Panc1 (cell line): Measurements from ENCODE around the gene SPTBN1. TPM values are rescaled to one million over a fixed set of nuclear protein-coding genes. Genes with fewer than 3 reads are reported as not detected.

Experiments used
- ATAC-seq: fragments of 200-7000 bp; cut with Tn5 transposase; 2 replicates; pipeline ENCODE4 v1.9.1; 2020; ENCODE audit warnings: mild to moderate bottlenecking, moderate library complexity
- BruUV-seq: library from RNA; stranded (reverse); fragments of 400-500 nt; replicated peaks from 2 replicates; lab custom pipeline; 2021; lab: Mats Ljungman, UMichigan
- CTCF ChIA-PET: fragments of 300-600 bp; sonication (Branson Sonifier 250); formaldehyde crosslinking; loops from one replicate; lab custom pipeline; 2022; ENCODE audit warnings: antibody characterized with exemption; lab: Charles Lee
- POLR2A ChIA-PET: fragments of 300-600 bp; sonication (Branson Sonifier 250); formaldehyde crosslinking; loops from one replicate; lab custom pipeline; 2022; ENCODE audit warnings: antibody characterized with exemption; lab: Charles Lee
- DNase-seq: peaks from one replicate; pipeline ENCODE4 v3.0.0-alpha.2; 2010; ENCODE audit warnings: low read depth, low spot score
- H3K27ac ChIP-seq: 2 replicates; pipeline ENCODE4 v1.5.1; 2011; ENCODE audit warnings: mild to moderate bottlenecking, low read length, inconsistent platforms
- H3K27me3 ChIP-seq: fragments of 200-500 bp; sonication (Bioruptor generic); 2 replicates; pipeline ENCODE4 v1.6.0; 2014; ENCODE audit warnings: low read length, inconsistent platforms; ENCODE audit not compliant: control insufficient read depth, insufficient read depth
- H3K36me3 ChIP-seq: fragments of 200-500 bp; sonication (Bioruptor generic); 2 replicates; pipeline ENCODE4 v1.5.1; 2014; ENCODE audit warnings: inconsistent platforms, mild to moderate bottlenecking, low read length, moderate library complexity; ENCODE audit not compliant: control insufficient read depth, insufficient read depth
- H3K4me1 ChIP-seq: 2 replicates; pipeline ENCODE4 v1.5.1; 2011; ENCODE audit warnings: inconsistent platforms, mild to moderate bottlenecking, low read length, moderate library complexity; ENCODE audit not compliant: control insufficient read depth, insufficient read depth
- H3K4me3 ChIP-seq, 2 experiments: 2 replicates each; pipeline ENCODE4 v1.5.1; 2011 to 2012; ENCODE audit warnings: low read depth in 2 of 2, low read length in 2 of 2, mild to moderate bottlenecking in 2 of 2, inconsistent platforms in 1 of 2, moderate library complexity in 1 of 2
- H3K9me3 ChIP-seq: fragments of 200-500 bp; sonication (Bioruptor generic); 2 replicates; pipeline ENCODE4 v1.5.1; 2014; ENCODE audit warnings: low read depth, mild to moderate bottlenecking, inconsistent platforms, low read length, moderate library complexity; ENCODE audit not compliant: control insufficient read depth, insufficient read depth
- CTCF ChIP-seq: fragments of 450-650 bp; IDR thresholded peaks from 2 replicates; pipeline ENCODE4 v1.5.1; 2017; ENCODE audit warnings: mild to moderate bottlenecking
- POLR2AphosphoS5 ChIP-seq: IDR thresholded peaks from 2 replicates; pipeline ENCODE4 v1.6.1; 2012; ENCODE audit warnings: mild to moderate bottlenecking, low read depth, low read length, moderate library complexity
- REST ChIP-seq, 2 experiments: IDR thresholded peaks; 2 replicates each; pipeline ENCODE4 v1.6.1; 2011 to 2012; ENCODE audit warnings: low read depth in 2 of 2, control low read depth in 1 of 2, low read length in 1 of 2, mild to moderate bottlenecking in 1 of 2, moderate library complexity in 1 of 2; ENCODE audit not compliant: insufficient read depth in 1 of 2
- SIN3A ChIP-seq: IDR thresholded peaks from 2 replicates; pipeline ENCODE4 v1.6.1; 2012; ENCODE audit warnings: low read depth, mild to moderate bottlenecking, low read length, moderate library complexity, borderline replicate concordance; ENCODE audit not compliant: insufficient read depth
- TCF7L2 ChIP-seq: IDR thresholded peaks from 2 replicates; pipeline ENCODE4 v1.6.1; 2011; ENCODE audit warnings: mild to moderate bottlenecking, low read depth, low read length, inconsistent platforms
- in situ Hi-C: cut with HindIII; loops from 2 replicates; pipeline ENCODE4 v1.10.0; 2016; ENCODE audit warnings: low sequenced_read_pairs, low pct_unique_long_range_greater_than_20kb
- intact Hi-C: fragments of 100-400 bp; cut with micrococcal nuclease; formaldehyde crosslinking; loops from one replicate; pipeline ENCODE4 v1.10.0; 2022; ENCODE audit not compliant: unreplicated experiment
- total RNA-seq: library from RNA; stranded (reverse); gene quantifications from one replicate; pipeline ENCODE4 v1.2.1, GENCODE V29; 2021; ENCODE audit not compliant: unreplicated experiment

SPTBN1 gene
- total RNA-seq, 1 experiment from 2014 or later, result 169 TPM

- DNase-seq, result no peak
- no peaks in the 10 kb centered on the region for H3K27me3 ChIP-seq
- no peak overlapping the region for H3K4me3 ChIP-seq
- H3K27ac ChIP-seq, result no peak overlapping the region
- intact Hi-C loops, result no loop called here
- no peaks in the 10 kb centered on the region for H3K36me3 ChIP-seq
- BruUV-seq, result no TSS peak
- ChIA-PET POLR2A (no interaction called here), CTCF (no interaction called here)
- peaks cover 17% of the 10 kb centered on the region for H3K4me1 ChIP-seq
- TF ChIP-seq TCF7L2 (no peak), POLR2AphosphoS5 (no peak), REST (IDR thresholded peaks at IDR 0.05; ENCODE audit: insufficient read depth in 1 of 2, low read depth in 2 of 2, low read length in 1 of 2) (no peak), CTCF (no peak), SIN3A (no peak)
- no peak for ATAC-seq
- no peaks in the 10 kb centered on the region for H3K9me3 ChIP-seq
- in situ Hi-C loops, result no loop called here
Observed at GRCh38 chr2:54479424-54479823, 23.3 kb downstream of the SPTBN1 start.

GRCh38 chr2:54480025-54480424, 23.9 kb downstream of the SPTBN1 start:
- Histone ChIP-seq H3K36me3 (no peaks in the 10 kb centered on the region), H3K9me3 (no peaks in the 10 kb centered on the region), H3K4me3 (no peak overlapping the region), H3K4me1 (peaks cover 17% of the 10 kb centered on the region), H3K27ac (no peak overlapping the region), H3K27me3 (no peaks in the 10 kb centered on the region)
- ATAC-seq (no peak), DNase-seq (no peak)
- in situ Hi-C loops (no loop called here), intact Hi-C loops (no loop called here)
- CTCF ChIA-PET, result no interaction called here
- no peak for TF ChIP-seq REST (IDR thresholded peaks at IDR 0.05; ENCODE audit: insufficient read depth in 1 of 2, low read depth in 2 of 2, low read length in 1 of 2)
- no TSS peak for BruUV-seq
- POLR2A ChIA-PET, result no interaction called here
